ENCODE results near the gene TBC1D32.
"Not testable (repeated sequence)": the region's sequence is repeated elsewhere in the genome, so short reads cannot be mapped to it uniquely, and the experiment has no call there.

The TBC1D32 gene

GRCh38 chr6:121216928-121217327 is 117.4 kb downstream of the TBC1D32 start:
- DNase-seq = no peak

- not testable (repeated sequence) for DNase-seq
These were observed 120.9 kb downstream of the TBC1D32 start for GRCh38 chr6:121213341-121213740.

DNA sequence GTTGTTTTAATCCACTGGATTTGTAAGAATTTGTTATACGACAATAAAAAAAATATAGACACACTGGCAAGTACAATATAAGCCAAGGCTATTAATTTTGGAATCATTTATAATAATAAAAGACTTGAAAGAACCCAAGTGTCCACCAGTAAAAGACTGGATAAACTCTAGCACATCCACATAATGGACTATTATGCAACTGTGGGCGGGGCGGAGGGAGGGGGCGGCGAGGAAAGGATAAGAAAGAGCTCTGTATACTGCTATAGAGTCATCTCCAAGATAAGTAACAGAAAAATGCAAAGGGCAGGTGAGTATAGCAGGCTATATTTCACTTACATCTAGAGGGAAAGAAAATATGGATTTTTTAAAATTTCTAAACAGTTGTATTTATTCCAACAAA is 123.3 kb downstream of the TBC1D32 start:
- DNase-seq = no peak

DNA sequence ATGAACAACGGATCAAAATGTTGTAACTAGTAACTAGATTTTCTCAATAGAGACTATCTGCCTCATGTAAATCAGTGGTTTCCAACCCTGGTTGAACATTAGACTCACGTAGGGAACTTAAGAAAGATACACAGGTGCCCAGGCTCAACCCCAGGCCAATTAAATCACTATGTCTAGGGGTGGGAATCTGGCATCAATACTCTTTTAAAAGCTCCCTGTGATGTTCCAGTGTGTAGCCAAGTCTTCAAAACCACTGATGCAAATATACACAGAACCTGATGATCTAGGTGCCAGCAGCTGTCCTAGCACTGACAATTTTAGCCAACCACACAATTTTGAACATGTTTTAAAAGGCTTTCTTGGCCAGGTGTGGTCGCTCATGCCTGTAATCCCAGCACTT is 128.7 kb downstream of the TBC1D32 start:
- no peak for DNase-seq

DNA sequence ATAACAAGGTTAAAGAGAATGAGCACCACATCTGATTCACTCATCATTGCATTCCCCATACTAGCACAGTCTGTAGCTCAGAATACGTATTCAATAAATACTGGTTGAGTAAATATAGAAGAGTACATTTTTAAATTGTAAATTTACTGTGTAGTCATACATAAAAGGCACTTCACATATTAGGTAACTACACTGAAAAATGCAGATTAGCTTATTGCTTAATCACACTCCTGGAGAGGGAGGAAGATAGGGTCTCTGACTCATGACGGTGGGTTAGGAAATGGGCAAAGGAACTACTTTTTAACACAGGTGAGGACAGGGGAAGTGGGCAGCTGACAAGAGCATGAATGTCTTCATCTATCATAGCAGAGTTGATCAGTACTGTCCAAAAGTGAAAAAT is 133.2 kb downstream of the TBC1D32 start:
- DNase-seq = no peak

DNA sequence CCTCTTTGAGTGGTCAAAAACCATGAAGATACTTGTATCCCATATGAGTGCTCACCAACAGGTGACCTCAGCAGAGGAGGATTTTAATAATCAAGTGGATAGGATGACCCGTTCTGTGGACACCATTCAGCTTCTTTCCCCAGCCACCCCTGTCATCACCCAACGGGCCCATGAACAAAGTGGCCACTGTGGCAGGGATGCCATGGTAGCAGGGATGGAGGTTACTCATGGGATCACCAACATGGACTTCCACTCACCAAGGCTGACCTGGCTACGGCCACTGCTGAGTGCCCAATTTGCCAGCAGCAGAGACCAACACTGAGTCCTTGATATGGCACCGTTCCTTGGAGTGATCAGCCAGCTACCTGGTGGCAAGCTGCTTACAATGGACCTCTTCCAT is 138.2 kb downstream of the TBC1D32 start:
- not testable (repeated sequence) for DNase-seq

GRCh38 chr6:121190122-121190521 is 144.2 kb downstream of the TBC1D32 start:
- no peak for DNase-seq

GRCh38 chr6:121188356-121188755 is 145.9 kb downstream of the TBC1D32 start:
- DNase-seq = no peak

DNA sequence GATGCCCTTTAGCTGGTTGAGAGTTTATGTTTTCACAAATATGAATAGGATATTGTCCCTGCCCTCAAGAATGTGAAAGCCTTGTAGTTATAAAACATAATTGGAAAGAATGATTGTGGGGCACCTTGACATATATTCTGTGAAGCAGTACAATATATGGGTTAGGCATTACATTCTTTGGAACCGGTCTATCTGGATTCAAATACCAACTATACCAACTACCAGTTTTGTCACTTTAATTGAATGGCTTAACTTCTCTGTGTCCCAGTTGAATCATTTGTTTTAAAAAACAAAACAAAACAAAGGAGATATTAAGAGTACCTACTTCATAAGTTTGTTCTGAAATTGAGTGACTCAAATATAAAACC is 146.5 kb downstream of the TBC1D32 start:
- no peak for DNase-seq

DNA sequence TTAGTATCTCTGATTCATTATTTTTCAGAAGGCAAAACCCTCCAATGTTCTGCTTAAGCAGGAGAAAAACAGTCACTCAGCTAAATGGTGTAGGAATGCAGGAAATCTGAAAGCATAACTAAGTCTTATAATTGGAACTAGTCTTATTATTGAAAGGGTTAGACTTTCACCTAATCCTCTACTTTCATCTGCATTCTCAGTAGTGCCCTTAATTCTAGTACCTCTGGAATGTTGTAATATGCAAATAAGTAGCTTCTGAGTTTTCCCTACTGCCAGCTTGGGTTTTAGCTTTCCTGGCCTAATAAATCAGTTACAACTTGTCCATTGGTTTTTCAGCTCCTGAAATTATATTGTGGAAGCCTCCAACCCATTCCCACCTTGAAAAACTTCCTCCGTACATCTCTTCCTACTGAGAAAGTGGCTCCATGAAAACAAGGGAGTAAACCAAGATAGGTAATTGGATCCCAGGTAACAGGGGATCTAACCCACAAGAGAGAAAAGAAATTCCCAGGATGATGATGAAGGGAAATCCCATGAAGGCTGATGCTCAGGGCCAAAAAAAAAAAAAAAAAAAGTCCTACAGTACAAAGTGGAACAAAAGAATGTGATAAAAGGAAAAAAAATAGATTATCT is 147.0 kb downstream of the TBC1D32 start:
- DNase-seq = no peak

DNA sequence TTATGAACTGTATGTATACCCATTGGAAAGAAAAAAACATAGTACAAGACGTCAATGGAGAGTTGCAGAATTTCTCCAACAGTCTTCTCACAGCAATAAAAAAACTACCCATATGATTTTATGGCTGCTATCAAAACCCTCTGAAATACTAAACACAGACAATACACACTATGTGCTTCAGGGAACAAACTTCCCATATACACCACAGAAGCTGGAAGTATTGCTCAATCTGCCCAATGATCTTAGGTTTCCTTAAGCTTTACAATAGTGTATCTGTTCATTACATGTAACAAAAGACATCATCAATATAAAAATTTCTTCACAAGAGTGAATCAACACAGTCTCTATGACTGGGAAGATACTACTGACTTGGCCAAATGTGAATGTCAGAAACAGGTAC is 150.5 kb downstream of the TBC1D32 start:
- no peak for DNase-seq

DNA sequence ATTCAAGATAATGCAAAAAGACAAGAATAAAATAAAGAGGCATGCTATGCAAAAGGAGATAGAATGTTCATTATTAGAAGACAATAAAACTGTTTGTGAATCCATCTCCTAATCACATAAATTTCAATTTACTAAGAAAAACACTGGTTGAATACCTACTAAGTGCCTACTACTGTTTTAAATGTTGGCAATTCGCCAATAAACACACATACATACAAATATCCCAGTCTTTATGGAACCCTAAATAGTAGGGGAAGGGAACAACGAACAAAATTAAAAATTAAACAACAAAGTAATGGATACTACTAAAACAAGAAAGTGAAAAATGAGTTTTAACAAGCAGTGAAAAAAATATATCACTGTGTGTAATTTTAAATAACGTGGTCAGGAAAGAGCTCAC is 158.5 kb downstream of the TBC1D32 start:
- DNase-seq = no peak

DNA sequence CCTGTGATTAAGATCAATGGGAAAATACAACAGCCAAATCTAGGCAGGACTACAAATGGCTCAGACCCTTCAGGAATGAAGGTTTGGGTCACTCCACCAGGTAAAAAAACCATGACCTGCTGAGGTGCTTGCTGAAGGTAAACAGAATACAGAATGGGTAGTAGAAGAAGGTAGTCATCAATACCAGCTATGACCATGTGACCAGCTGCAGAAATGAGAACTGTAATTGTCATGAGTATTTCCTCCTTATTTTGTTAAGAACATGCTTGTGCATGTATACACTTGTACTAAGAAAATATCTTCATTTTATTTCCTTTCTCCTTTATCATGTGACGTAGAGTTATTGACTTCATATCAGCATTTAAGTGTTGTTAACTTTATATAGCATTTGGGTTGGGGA is 161.8 kb downstream of the TBC1D32 start:
- DNase-seq = not testable (repeated sequence)

- DNase-seq = no peak
These were observed 162.4 kb downstream of the TBC1D32 start for GRCh38 chr6:121171879-121172278.

DNA sequence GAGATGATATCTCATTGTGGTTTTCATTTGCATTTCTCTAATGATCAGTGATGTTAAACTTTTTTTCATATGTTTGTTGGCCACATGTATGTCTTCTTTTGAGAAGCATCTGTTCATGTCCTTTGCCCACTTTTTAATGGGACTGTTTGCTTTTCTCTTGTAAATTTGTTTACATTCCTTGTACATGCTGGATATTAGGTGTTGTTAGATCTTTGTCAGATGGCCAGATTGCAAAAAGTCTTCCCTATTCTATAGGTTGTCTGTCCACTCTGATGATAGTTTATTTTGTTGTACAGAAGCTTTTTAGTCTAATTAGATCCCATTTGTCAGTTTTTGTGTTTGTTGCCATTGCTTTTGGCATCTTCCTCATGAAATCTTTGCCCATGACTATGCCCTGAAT is 172.4 kb downstream of the TBC1D32 start:
- DNase-seq = no peak

- DNase-seq = no peak
These were observed 174.0 kb downstream of the TBC1D32 start for GRCh38 chr6:121160276-121160675.

GRCh38 chr6:121158891-121159290 is 175.4 kb downstream of the TBC1D32 start:
- DNase-seq = no peak

- no peak for DNase-seq
These were observed 175.8 kb downstream of the TBC1D32 start for GRCh38 chr6:121158438-121158837.

DNA sequence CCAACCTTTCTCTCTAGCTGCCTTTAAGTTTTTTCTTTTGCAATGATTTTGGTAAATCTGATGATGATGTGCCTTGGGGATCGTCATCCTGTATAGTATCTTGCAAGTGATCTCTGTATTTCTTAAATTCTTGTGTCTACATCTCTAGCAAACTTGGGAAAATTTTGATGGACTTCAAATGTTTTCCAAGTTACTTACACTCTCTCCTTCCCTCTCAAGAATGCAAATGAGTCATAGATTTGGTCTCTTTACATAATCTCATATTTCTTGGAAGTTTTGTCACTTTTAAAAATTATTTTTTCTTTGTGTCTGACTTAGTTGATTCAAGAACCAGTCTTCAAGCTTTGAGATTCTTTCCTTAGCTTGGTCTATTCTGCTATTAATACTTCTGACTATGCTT is 176.4 kb downstream of the TBC1D32 start:
- DNase-seq = no peak

DNA sequence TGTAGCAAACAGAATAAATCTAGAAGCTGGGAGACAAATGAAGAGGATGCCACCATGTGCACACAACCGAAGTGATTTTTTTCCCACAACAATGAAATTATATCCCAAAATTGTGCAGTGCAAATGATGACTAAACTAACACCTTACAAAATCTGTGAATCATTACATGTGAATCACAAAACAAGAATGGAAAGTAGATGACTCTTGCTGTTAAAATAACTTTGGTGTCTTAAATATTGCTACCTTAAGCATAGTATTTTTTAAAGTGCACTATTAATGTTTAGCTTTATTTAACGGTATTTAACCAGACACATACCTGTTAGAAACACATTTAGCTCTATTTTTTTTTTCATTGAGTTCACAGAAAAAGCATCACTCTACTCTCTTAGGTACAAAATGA is 190.8 kb downstream of the TBC1D32 start:
- DNase-seq = no peak

DNA sequence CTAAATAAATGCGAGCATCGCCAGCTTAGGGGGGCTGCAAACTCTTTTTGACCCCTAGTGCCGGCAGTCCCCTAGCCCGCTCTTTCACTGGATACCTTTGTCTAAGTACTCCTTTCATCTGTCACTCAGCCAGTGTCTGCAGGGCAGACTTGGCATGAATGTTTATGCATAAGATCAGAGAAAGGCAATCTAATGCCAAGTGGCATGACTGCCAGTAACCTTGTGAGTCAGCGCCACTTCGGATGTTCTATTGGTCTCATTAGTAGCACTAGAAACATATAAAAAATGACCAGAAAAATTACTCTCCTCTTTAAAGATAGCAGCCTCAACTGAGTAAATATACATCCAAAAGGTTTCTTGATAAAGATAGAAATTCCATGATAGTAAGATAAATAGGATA is 192.2 kb downstream of the TBC1D32 start:
- DNase-seq = no peak

GRCh38 chr6:121135425-121135824 is 198.9 kb downstream of the TBC1D32 start:
- no peak for DNase-seq

DNA sequence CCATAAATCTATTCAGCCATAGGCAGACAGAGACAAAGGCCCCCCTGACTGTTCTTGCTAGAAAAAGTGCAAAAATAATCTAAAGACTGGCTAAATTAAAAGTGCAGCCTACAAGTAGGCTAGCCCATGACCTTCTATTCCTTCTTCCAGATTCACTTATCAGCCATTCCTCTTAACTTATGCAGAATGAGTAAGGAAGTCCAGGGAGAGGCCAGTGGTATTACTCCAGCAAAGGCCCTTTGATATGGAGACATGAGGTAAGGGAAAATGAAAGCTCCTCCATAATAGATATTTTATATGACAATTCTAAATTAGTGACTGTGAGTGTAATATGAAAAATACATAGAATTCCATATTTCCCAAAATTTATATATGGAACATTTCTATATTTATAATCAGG is 199.4 kb downstream of the TBC1D32 start:
- no peak for DNase-seq

DNA sequence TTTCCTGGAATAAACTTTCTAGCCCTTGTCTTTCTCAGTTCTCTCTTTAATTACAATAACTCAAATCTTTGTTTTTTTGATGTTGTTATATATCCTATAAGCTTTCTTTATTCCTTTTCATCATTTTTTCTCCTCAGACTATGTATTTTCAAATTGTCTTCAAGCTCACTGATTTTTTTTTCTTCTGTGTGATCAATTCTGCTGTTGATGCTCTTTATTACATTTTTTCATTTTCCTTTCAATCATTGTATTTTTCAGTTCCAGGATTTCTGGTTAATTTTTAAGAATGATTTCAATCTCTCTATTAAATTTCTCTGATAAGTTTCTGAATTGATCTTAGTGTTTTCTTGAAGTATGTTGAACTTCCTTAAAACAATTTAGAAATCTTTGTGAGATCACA is 209.7 kb downstream of the TBC1D32 start:
- no peak for DNase-seq

- no peak for DNase-seq
These were observed 221.9 kb downstream of the TBC1D32 start for GRCh38 chr6:121112356-121112755.

DNA sequence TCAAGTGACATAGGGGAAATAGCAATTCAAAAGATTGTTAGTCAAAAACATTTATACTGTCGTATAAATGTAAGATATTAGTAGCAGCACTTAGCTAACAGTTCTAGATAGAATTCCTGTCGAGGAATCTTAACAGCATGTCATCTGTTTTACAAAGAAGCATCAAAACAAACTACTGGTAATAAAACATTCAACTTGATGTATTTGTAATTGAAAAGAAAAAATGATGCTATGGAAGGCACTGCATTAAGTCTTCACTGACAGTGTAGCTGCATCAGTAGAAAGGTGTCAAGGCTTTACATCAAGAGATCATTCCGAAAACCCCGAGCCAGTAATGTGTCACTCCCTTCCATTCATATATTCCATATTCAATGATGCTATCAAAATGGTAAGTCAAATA is 223.5 kb downstream of the TBC1D32 start:
- no peak for DNase-seq

Measured in stimulated activated CD4-positive, alpha-beta T cell treated with anti-CD3 and anti-CD28 coated beads, Interleukin-2, amount 100 ng/mL, for 24 hours (primary cell).